B cell (primary cell): ENCODE measurements around the gene SETBP1. TPM values are rescaled to one million over a fixed set of nuclear protein-coding genes. Genes with fewer than 3 reads are reported as not detected.

Experiments used
- ATAC-seq: fragments of 200-7000 bp; cut with Tn5 transposase; one replicate; pipeline ENCODE4 v1.10.0; 2021; ENCODE audit warnings: low read depth, mild to moderate bottlenecking, moderate number of reproducible peaks, moderate library complexity
- CTCF ChIA-PET: fragments of 350-600 bp; sonication (Branson Sonifier 250); formaldehyde crosslinking; loops from one replicate; lab custom pipeline; 2021; ENCODE audit warnings: antibody characterized with exemption, inconsistent platforms; lab: Charles Lee
- POLR2A ChIA-PET: fragments of 350-600 bp; sonication (Branson Sonifier 250); formaldehyde crosslinking; loops from one replicate; lab custom pipeline; 2021; ENCODE audit warnings: antibody characterized with exemption; lab: Charles Lee
- DNase-seq: peaks from one replicate; pipeline ENCODE4 v3.0.0; 2013
- H2AFZ ChIP-seq: 2 replicates; pipeline ENCODE4 v1.6.1; 2012; ENCODE audit warnings: mild to moderate bottlenecking, low read depth, low read length; ENCODE audit not compliant: insufficient read depth, poor library complexity, severe bottlenecking
- H3K27ac ChIP-seq, 2 donors: 1 replicate in 1 of 2; 2 replicates in 1 of 2; pipeline ENCODE4 v1.5.1; 2012 to 2013; ENCODE audit warnings: low read length in 2 of 2, mild to moderate bottlenecking in 2 of 2, moderate library complexity in 1 of 2
- H3K27me3 ChIP-seq, 4 experiments: fragments of 200-600 bp in 1 of 4; sonication (generic) in 1 of 4; replicated peaks in 1 of 4; 1 replicate in 2 of 4; 2 replicates in 2 of 4; pipeline versions ENCODE4 v1.6.1 to v1.7.0; 2013 to 2016; ENCODE audit warnings: low read length in 3 of 4, mild to moderate bottlenecking in 2 of 4, mixed read lengths in 1 of 4, moderate library complexity in 1 of 4; ENCODE audit not compliant: insufficient read depth in 4 of 4, control insufficient read depth in 3 of 4; ENCODE audit errors: control extremely low read depth in 1 of 4
- H3K36me3 ChIP-seq, 2 experiments: replicated peaks in 1 of 2; 1 replicate in 1 of 2; 2 replicates in 1 of 2; pipeline versions ENCODE4 v1.6.1 to v1.7.1; 2013; ENCODE audit warnings: low read length in 1 of 2; ENCODE audit not compliant: insufficient read depth in 2 of 2, control insufficient read depth in 1 of 2; ENCODE audit errors: control extremely low read depth in 1 of 2, extremely low read depth in 1 of 2
- H3K4me1 ChIP-seq, 2 donors: fragments of 200-600 bp in 1 of 2; sonication (generic) in 1 of 2; 1 replicate in 1 of 2; 2 replicates in 1 of 2; pipeline versions ENCODE4 v1.5.1 to v1.6.1; 2013 to 2017; ENCODE audit warnings: low read length in 2 of 2; ENCODE audit not compliant: control insufficient read depth in 2 of 2, insufficient read depth in 2 of 2
- H3K4me2 ChIP-seq: replicated peaks from 2 replicates; pipeline ENCODE3; 2012; ENCODE audit warnings: mild to moderate bottlenecking, low read depth, low read length; ENCODE audit not compliant: poor library complexity, severe bottlenecking
- H3K4me3 ChIP-seq, 5 experiments: fragments of 200-600 bp in 1 of 5; sonication (generic) in 1 of 5; 1 replicate in 3 of 5; 2 replicates in 2 of 5; pipeline versions ENCODE4 v1.5.1 to v1.7.0; 2011 to 2016; ENCODE audit warnings: low read length in 4 of 5, mild to moderate bottlenecking in 4 of 5, low read depth in 2 of 5, control low read depth in 1 of 5, moderate library complexity in 1 of 5; ENCODE audit not compliant: insufficient read depth in 1 of 5; ENCODE audit errors: control extremely low read depth in 1 of 5, extremely low read depth in 1 of 5
- H3K79me2 ChIP-seq: fragments of 200-600 bp; sonication (generic); one replicate; pipeline ENCODE4 v1.6.0; 2016; ENCODE audit warnings: low read length; ENCODE audit not compliant: control insufficient read depth, insufficient read depth
- H3K9ac ChIP-seq: fragments of 200-600 bp; sonication (generic); 2 replicates; pipeline ENCODE4 v1.6.1; 2017; ENCODE audit warnings: mild to moderate bottlenecking, low read length, moderate library complexity
- H3K9me3 ChIP-seq, 3 donors: one replicate each; pipeline versions ENCODE4 v1.6.1 to v1.7.1; 2013; ENCODE audit warnings: low read length in 2 of 3; ENCODE audit not compliant: control insufficient read depth in 2 of 3, insufficient read depth in 1 of 3; ENCODE audit errors: control extremely low read depth in 1 of 3
- H4K20me1 ChIP-seq: 2 replicates; pipeline ENCODE4 v1.6.0; 2012; ENCODE audit warnings: mild to moderate bottlenecking, low read length; ENCODE audit not compliant: insufficient read depth, control insufficient read depth, poor library complexity, severe bottlenecking
- H3K27ac Mint-ChIP-seq: one replicate; pipeline ENCODE4 v1.8.0; 2021; ENCODE audit warnings: mixed read lengths
- H3K27me3 Mint-ChIP-seq: one replicate; pipeline ENCODE4 v1.8.0; 2021; ENCODE audit warnings: mixed read lengths
- H3K4me1 Mint-ChIP-seq: one replicate; pipeline ENCODE4 v1.8.0; 2021; ENCODE audit warnings: mixed read lengths
- H3K4me3 Mint-ChIP-seq: one replicate; pipeline ENCODE4 v1.8.0; 2021; ENCODE audit warnings: mixed read lengths
- H3K9me3 Mint-ChIP-seq: one replicate; pipeline ENCODE4 v1.8.0; 2022; ENCODE audit warnings: mixed read lengths; ENCODE audit not compliant: insufficient read depth
- EZH2 ChIP-seq: IDR thresholded peaks from 2 replicates; pipeline ENCODE4 v1.6.1; 2012; ENCODE audit warnings: borderline replicate concordance, low read depth, mild to moderate bottlenecking, moderate library complexity, low read length; ENCODE audit not compliant: insufficient read depth, poor library complexity, severe bottlenecking
- WGBS: methylation state at CpG from one replicate; pipeline ENCODE4 v1.1.5; 2013; ENCODE audit warnings: missing lambda C conversion rate; ENCODE audit not compliant: insufficient coverage; 5-methylcytosine and 5-hydroxymethylcytosine counted together
- intact Hi-C: fragments of 100-400 bp; cut with micrococcal nuclease; formaldehyde crosslinking; loops from one replicate; pipeline ENCODE4 v1.10.0; 2022
- polyA plus RNA-seq: library from polyadenylated mRNA; depleted of rRNA; stranded (reverse); fragments of >200 nt; gene quantifications from 2 replicates; pipeline ENCODE4 v1.2.3, GENCODE V29; 2012
- total RNA-seq, 2 donors: library from RNA; stranded (reverse); fragments of 120-200 nt in 1 of 2; gene quantifications; 1 replicate in 1 of 2; 2 replicates in 1 of 2; pipeline versions ENCODE4 v1.2.3 to v1.2.4, GENCODE V29; 2013 to 2022
- TF ChIP-seq, protein P1 (sequence below): fragments of 200-600 bp; IDR thresholded peaks from one replicate; pipeline ENCODE4 v1.8.0; 2022; ENCODE audit warnings: antibody characterized with exemption, mild to moderate bottlenecking

The SETBP1 gene
- total and polyA plus RNA-seq, 2 donors (not counting 1 experiment from before 2014, with no cell fraction given), result 15.1 to 129 TPM

DNA sequence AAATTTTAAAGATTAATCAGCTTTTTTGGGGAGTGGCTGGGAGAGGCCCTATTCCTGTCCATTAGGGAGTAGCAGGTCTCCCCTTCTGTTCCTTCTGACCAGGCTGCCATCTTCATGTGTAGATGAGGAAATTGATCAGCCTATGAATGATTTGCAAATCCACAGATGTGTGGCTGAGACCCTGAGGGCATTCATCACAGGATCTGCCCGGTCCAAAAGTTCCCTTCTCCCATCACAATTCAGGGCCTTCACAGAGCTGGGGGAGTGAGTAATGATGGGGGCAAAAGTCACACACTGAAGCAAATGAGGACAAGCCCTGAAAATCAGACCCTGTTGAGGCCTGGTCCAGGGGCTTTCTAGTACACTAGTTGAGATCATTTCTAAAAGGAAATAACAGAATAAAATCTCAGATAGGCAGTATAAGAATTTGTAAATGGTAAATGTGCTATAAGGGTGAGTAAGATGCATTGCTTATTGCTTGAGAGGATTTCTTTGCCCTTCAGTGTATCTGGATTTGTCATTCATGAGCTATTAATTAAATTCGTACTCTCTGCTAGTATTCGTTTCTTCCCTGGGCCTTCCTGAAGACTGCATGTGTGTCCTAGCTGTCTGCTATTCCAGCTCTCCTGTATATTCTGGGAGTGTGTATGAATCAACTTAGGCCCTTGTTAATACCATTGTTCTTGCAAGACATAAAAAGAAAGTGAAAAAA is 53.2 kb downstream of the SETBP1 start:
- ATAC-seq (no peak), DNase-seq (no peak)
- Mint-ChIP-seq H3K27ac (no peak overlapping the region), H3K27me3 (no peaks in the 10 kb centered on the region), H3K9me3 (no peaks in the 10 kb centered on the region), H3K4me1 (peaks cover 88% of the 10 kb centered on the region), H3K4me3 (no peak overlapping the region)
- no peak overlapping the region for H3K4me3 ChIP-seq
- TF ChIP-seq, protein P1, sequence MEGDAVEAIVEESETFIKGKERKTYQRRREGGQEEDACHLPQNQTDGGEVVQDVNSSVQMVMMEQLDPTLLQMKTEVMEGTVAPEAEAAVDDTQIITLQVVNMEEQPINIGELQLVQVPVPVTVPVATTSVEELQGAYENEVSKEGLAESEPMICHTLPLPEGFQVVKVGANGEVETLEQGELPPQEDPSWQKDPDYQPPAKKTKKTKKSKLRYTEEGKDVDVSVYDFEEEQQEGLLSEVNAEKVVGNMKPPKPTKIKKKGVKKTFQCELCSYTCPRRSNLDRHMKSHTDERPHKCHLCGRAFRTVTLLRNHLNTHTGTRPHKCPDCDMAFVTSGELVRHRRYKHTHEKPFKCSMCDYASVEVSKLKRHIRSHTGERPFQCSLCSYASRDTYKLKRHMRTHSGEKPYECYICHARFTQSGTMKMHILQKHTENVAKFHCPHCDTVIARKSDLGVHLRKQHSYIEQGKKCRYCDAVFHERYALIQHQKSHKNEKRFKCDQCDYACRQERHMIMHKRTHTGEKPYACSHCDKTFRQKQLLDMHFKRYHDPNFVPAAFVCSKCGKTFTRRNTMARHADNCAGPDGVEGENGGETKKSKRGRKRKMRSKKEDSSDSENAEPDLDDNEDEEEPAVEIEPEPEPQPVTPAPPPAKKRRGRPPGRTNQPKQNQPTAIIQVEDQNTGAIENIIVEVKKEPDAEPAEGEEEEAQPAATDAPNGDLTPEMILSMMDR, result no peak
- TF ChIP-seq EZH2, result no peak
- H3K4me1 ChIP-seq, result peaks cover 63 to 71% of the 10 kb centered on the region in 2 donors
- no CpG with 5 or more reads among the region's 3 CpGs for WGBS
- H3K79me2 ChIP-seq, result peaks cover 91% of the 10 kb centered on the region
- H3K27ac ChIP-seq, result no peak overlapping the region
- peak overlapping the region; percentile 18 for H3K9ac ChIP-seq
- CTCF ChIA-PET, result interaction anchor here (0.8 to 1.5 kb wide), 7 partner anchors 8 to 93 kb away, joined by 3 to 4 read pairs (median 3); no protein-coding TSS in a partner anchor
- peaks cover 9% of the 10 kb centered on the region for H4K20me1 ChIP-seq
- H2AFZ ChIP-seq, result no peak overlapping the region
- POLR2A ChIA-PET, result interaction anchor here (1.2 kb wide), 1 partner anchor 9 kb away, joined by 3 read pairs; no protein-coding TSS in a partner anchor
- H3K9me3 ChIP-seq, result no peaks in the 10 kb centered on the region
- intact Hi-C loops, result loop anchor here (2.0 kb wide), 1 partner anchor 25 kb away; no protein-coding TSS in a partner anchor
- no peaks in the 10 kb centered on the region for H3K27me3 ChIP-seq
- peak overlapping the region; percentile 33 for H3K4me2 ChIP-seq
- peaks cover 4 to 20% of the 10 kb centered on the region in 2 experiments for H3K36me3 ChIP-seq

- Histone ChIP-seq H3K4me3 (no peak overlapping the region), H3K4me2 (peak overlapping the region; percentile 4), H3K79me2 (peaks cover 89% of the 10 kb centered on the region), H4K20me1 (peaks cover 9% of the 10 kb centered on the region), H3K9ac (no peak overlapping the region), H3K4me1 (peaks cover 51 to 59% of the 10 kb centered on the region in 2 donors), H3K9me3 (no peaks in the 10 kb centered on the region), H3K27ac (no peak overlapping the region), H2AFZ (no peak overlapping the region), H3K36me3 (peaks cover 7 to 24% of the 10 kb centered on the region in 2 experiments), H3K27me3 (no peaks in the 10 kb centered on the region)
- Mint-ChIP-seq H3K27ac (no peak overlapping the region), H3K4me3 (no peak overlapping the region), H3K27me3 (no peaks in the 10 kb centered on the region), H3K4me1 (peaks cover 83% of the 10 kb centered on the region), H3K9me3 (no peaks in the 10 kb centered on the region)
- ChIA-PET CTCF (interaction anchor here (1.2 kb wide), 1 partner anchor 9 kb away, joined by 3 read pairs; no protein-coding TSS in a partner anchor), POLR2A (no interaction called here)
- intact Hi-C loops, result no loop called here
- ATAC-seq (no peak), DNase-seq (no peak)
- TF ChIP-seq, protein P1, result no peak
- no peak for TF ChIP-seq EZH2
These were observed 54.4 kb downstream of the SETBP1 start for GRCh38 chr18:44735096-44735495.
